ENCODE results near the gene HBEGF.
A peak's percentile ranks its signal among the peaks of the same experiment; 100 is the strongest.
"Not testable (repeated sequence)": the region's sequence is repeated elsewhere in the genome, so short reads cannot be mapped to it uniquely, and the experiment has no call there.

Gene HBEGF

DNA sequence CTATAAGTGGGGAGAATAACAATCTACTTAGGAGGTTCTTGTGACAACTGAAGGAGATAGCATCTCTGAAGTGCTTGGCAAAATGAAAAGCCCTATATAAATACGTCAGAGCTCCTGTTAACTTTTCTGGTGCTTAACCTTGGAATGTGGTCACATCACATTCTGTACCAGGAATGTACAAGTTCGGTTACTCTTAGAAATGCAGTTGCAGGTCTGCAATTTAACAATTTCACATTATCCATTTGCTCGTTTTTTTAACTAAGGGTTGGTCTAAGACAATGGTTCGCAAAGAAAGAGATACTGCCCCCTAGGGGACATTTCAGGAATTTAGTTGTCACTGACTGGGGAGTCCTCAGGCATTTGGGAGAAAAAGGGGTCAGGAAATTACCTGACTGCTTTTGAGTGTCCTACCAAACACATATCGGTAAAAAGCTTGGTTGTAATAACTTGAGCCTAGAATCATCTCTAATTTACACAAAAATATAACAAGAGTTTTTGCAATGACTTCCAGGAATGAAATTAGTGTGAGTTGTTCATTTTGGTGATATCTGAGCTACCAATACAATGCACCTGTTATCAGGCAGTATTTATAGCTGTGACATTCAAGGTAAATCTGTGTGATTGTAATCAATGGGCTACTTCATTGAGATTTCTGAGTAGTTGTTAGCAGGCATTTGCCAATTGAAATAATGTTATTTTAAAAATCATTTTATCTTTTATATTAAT is 5.4 kb upstream of the HBEGF start:
- H3K4me1 Mint-ChIP-seq, result peaks cover 26% of the 10 kb centered on the region

GRCh38 chr5:140349244-140349643 is 2.8 kb upstream of the HBEGF start:
- Mint-ChIP-seq H3K27ac (no peak overlapping the region), H3K27me3 (no peaks in the 10 kb centered on the region), H3K9me3 (no peaks in the 10 kb centered on the region), H3K4me3 (no peak overlapping the region), H3K4me1 (peaks cover 30% of the 10 kb centered on the region), H3K36me3 (no peaks in the 10 kb centered on the region)
- ATAC-seq (ENCODE audit: low read depth), result no peak
- DNase-seq (ENCODE audit: low spot score in 2 of 2), result no peak

More for the DNA sequence above, 5.4 kb upstream of the HBEGF start:
- ATAC-seq (ENCODE audit: low read depth) (peak; percentile 80), DNase-seq (ENCODE audit: low spot score in 2 of 2) (peak; percentile 74 to 79)
- Mint-ChIP-seq H3K36me3 (no peaks in the 10 kb centered on the region), H3K27ac (no peak overlapping the region), H3K4me3 (no peak overlapping the region), H3K27me3 (no peaks in the 10 kb centered on the region), H3K9me3 (no peaks in the 10 kb centered on the region)

GRCh38 chr5:140348104-140348503 is 1.7 kb upstream of the HBEGF start:
- Mint-ChIP-seq H3K36me3 (no peaks in the 10 kb centered on the region), H3K9me3 (no peaks in the 10 kb centered on the region), H3K4me1 (peaks cover 36% of the 10 kb centered on the region), H3K4me3 (peak overlapping the region; percentile 64), H3K27ac (peak overlapping the region; percentile 59), H3K27me3 (no peaks in the 10 kb centered on the region)
- DNase-seq (ENCODE audit: low spot score in 2 of 2), result no peak
- peak; percentile 15 for ATAC-seq (ENCODE audit: low read depth)

GRCh38 chr5:140347360-140347759 is 957 bp upstream of the HBEGF start:
- no peak for DNase-seq (ENCODE audit: low spot score in 2 of 2)
- Mint-ChIP-seq H3K27ac (no peak overlapping the region), H3K36me3 (no peaks in the 10 kb centered on the region), H3K27me3 (no peaks in the 10 kb centered on the region), H3K4me1 (peaks cover 43% of the 10 kb centered on the region), H3K4me3 (peak overlapping the region; percentile 74), H3K9me3 (no peaks in the 10 kb centered on the region)
- ATAC-seq (ENCODE audit: low read depth), result no peak

GRCh38 chr5:140345919-140346347 is 470 bp downstream of the HBEGF start:
- DNase-seq (ENCODE audit: low spot score in 2 of 2) (no peak), ATAC-seq (ENCODE audit: low read depth) (no peak)
- H3K36me3 Mint-ChIP-seq, result no peaks in the 10 kb centered on the region
- peaks cover 46% of the 10 kb centered on the region for H3K4me1 Mint-ChIP-seq
- H3K27me3 Mint-ChIP-seq, result no peaks in the 10 kb centered on the region
- H3K9me3 Mint-ChIP-seq, result no peaks in the 10 kb centered on the region
- H3K4me3 Mint-ChIP-seq, result peak overlapping the region; percentile 80
- no peak overlapping the region for H3K27ac Mint-ChIP-seq

DNA sequence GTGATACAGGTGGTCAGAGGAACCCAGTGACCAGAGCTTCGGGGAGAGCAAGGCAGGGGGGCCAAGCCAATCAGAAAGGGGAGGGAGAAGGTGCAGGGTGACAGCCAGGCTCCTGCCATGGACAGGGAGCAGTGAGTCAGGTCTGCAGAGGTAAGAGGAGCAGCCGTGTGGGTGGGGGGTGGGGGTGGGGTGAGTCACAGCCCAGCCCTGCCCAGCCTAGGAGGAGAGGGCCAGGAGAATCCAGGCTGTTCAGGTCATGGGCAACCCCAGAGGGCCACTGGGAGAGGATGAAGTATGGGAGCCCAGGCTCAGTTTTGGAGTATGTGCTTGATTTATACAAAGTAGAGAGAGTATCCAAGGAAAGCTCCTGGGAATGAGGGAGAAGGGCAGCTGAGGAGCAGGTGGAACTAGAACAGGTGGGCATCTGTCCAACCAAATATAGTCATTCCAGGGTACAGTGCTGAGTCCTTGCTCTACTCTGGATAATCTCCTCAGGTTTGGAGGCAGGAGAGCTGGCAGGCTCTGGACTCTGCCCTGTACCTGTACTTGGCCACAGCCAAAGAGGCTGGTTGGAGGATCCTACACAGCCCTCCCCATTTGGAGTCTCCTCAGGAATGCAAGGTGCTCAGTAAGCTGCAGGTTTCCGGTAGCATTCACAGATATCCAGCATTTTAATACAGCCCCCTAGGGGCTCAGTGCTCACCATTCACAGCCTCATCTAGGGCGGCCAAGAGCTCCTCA is 1.6 kb downstream of the HBEGF start:
- Mint-ChIP-seq H3K4me3 (no peak overlapping the region), H3K36me3 (no peaks in the 10 kb centered on the region), H3K27me3 (no peaks in the 10 kb centered on the region), H3K9me3 (no peaks in the 10 kb centered on the region), H3K27ac (peak overlapping the region; percentile 75), H3K4me1 (peaks cover 50% of the 10 kb centered on the region)
- no peak for DNase-seq (ENCODE audit: low spot score in 2 of 2)
- no peak for ATAC-seq (ENCODE audit: low read depth)

DNA sequence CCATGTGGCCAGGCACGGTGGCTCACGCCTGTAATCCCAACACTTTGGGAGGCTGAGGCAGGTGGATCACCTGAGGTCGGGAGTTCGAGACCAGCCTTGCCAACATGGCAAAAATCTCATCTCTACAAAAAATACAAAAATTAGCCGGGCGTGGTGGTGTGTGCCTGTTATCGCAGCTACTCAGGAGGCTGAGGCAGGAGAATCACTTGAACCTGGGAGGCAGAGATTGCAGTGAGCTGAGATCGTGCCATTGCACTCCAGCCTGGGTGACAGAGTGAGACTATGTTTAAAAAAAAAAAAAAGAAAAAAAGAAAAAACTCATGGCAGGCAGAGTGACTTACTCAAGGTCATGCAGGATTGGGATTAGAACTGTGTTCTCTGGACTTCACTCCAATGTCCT is 2.6 kb downstream of the HBEGF start:
- Mint-ChIP-seq H3K27ac (peak overlapping the region; percentile 75), H3K4me1 (peaks cover 43% of the 10 kb centered on the region)
- DNase-seq (ENCODE audit: low spot score in 2 of 2); ATAC-seq (ENCODE audit: low read depth); H3K9me3 Mint-ChIP-seq; H3K4me3 Mint-ChIP-seq; H3K36me3 Mint-ChIP-seq; H3K27me3 Mint-ChIP-seq: not testable (repeated sequence)

DNA sequence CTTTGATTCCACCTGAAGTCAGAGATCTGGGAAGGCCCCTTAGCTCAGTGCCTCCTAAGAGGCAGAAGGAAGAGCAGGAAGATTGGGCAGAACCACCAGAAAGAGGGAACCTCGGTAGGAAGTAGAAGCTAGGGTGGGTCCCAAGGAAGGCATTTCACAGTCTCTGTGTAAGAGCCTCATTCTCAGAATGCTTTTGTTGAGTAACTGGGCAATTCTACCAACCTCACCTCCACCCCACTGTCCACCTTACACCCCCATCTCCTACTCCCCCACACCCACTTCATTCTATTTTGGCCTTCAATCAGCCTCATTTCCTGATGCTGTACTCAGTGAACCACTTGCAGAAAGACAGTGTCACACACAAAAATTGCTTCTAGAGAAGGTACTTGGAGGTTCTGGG is 3.5 kb downstream of the HBEGF start:
- Mint-ChIP-seq H3K4me3 (no peak overlapping the region), H3K27me3 (no peaks in the 10 kb centered on the region), H3K4me1 (peaks cover 35% of the 10 kb centered on the region), H3K27ac (peak overlapping the region; percentile 59), H3K36me3 (no peaks in the 10 kb centered on the region), H3K9me3 (no peaks in the 10 kb centered on the region)
- DNase-seq (ENCODE audit: low spot score in 2 of 2) (no peak), ATAC-seq (ENCODE audit: low read depth) (no peak)

DNA sequence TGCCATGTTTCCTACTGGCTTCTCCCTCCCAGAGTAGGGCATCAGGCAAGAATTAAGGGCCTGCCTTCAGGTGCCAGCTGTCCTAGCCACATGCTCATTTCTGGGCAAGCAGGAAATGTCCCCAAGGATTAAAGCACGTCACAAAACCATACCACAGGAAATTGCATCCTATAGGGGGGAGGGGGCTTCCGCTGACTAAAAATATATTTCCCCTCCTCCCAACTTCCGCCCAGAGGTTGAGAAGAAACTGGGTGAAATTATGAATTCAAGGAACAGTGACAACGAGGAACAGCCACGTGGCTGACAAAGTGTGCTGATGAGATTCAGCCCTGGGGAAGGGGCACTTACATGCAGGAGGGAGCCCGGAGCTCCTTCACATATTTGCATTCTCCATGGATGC is 4.1 kb downstream of the HBEGF start:
- ATAC-seq (ENCODE audit: low read depth) (peak; percentile 23), DNase-seq (ENCODE audit: low spot score in 2 of 2) (no peak)
- no peaks in the 10 kb centered on the region for H3K36me3 Mint-ChIP-seq
- H3K27ac Mint-ChIP-seq, result peak overlapping the region; percentile 59
- no peaks in the 10 kb centered on the region for H3K27me3 Mint-ChIP-seq
- H3K4me3 Mint-ChIP-seq, result no peak overlapping the region
- no peaks in the 10 kb centered on the region for H3K9me3 Mint-ChIP-seq
- peaks cover 29% of the 10 kb centered on the region for H3K4me1 Mint-ChIP-seq

DNA sequence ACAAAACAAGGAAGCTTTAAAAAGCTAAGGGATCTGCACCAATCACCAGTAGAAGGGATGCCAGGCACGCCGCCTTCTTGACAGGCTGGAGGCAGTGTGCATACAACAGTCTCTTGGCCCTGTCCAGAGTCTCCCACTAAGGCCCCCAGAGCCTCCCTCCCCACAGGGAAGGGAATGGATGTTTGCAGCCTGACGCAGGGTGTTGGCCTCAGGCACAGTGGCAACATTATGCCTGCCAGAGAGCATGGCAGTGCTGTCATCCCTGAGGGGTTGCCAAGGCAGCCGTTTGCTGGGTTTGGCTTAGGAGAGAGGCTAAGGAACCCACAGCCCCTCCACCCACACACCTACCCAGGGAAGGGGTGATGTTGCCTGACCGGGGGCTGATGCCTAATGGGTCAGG is 4.8 kb downstream of the HBEGF start:
- no peaks in the 10 kb centered on the region for H3K27me3 Mint-ChIP-seq
- no peak overlapping the region for H3K27ac Mint-ChIP-seq
- ATAC-seq (ENCODE audit: low read depth) (no peak), DNase-seq (ENCODE audit: low spot score in 2 of 2) (no peak)
- H3K36me3 Mint-ChIP-seq, result no peaks in the 10 kb centered on the region
- peaks cover 27% of the 10 kb centered on the region for H3K4me1 Mint-ChIP-seq
- no peaks in the 10 kb centered on the region for H3K9me3 Mint-ChIP-seq
- H3K4me3 Mint-ChIP-seq, result no peak overlapping the region

- ATAC-seq (ENCODE audit: low read depth) (no peak), DNase-seq (ENCODE audit: low spot score in 2 of 2) (no peak)
- H3K36me3 Mint-ChIP-seq, result no peaks in the 10 kb centered on the region
- no peak overlapping the region for H3K4me3 Mint-ChIP-seq
- no peak overlapping the region for H3K27ac Mint-ChIP-seq
- H3K27me3 Mint-ChIP-seq, result no peaks in the 10 kb centered on the region
- no peaks in the 10 kb centered on the region for H3K9me3 Mint-ChIP-seq
- peaks cover 27% of the 10 kb centered on the region for H3K4me1 Mint-ChIP-seq
These were observed 5.7 kb downstream of the HBEGF start for GRCh38 chr5:140340605-140341121.

- Mint-ChIP-seq H3K4me1 (peaks cover 25% of the 10 kb centered on the region), H3K27me3 (no peaks in the 10 kb centered on the region), H3K4me3 (no peak overlapping the region), H3K9me3 (no peaks in the 10 kb centered on the region), H3K27ac (no peak overlapping the region), H3K36me3 (no peaks in the 10 kb centered on the region)
- DNase-seq (ENCODE audit: low spot score in 2 of 2) (no peak), ATAC-seq (ENCODE audit: low read depth) (no peak)
These were observed 6.8 kb downstream of the HBEGF start for GRCh38 chr5:140339636-140340035.

DNA sequence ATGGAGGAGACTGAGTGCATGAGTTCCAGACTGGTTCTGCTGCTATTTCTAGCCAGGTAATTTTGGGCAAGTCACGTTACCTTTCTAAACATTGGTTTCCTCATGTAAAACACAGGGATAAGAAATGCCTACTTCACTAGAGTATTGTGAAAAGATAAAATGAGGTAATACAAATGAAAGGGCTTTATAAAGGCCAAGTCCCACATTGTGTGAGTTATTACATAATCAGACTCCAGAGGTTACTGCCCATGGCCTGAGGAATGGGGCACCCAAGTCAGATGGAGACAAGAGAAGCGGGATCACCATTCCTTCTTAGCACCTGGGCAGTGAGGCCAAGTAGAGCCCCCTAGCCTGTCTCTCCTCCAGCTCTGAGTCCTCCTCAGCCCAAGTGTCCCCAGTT is 7.5 kb downstream of the HBEGF start:
- Mint-ChIP-seq H3K9me3 (no peaks in the 10 kb centered on the region), H3K4me3 (no peak overlapping the region), H3K27me3 (no peaks in the 10 kb centered on the region), H3K36me3 (no peaks in the 10 kb centered on the region), H3K4me1 (peaks cover 21% of the 10 kb centered on the region), H3K27ac (no peak overlapping the region)
- DNase-seq (ENCODE audit: low spot score in 2 of 2), result no peak
- no peak for ATAC-seq (ENCODE audit: low read depth)

- Mint-ChIP-seq H3K4me3 (no peak overlapping the region), H3K27me3 (no peaks in the 10 kb centered on the region), H3K36me3 (no peaks in the 10 kb centered on the region), H3K4me1 (peaks cover 20% of the 10 kb centered on the region), H3K27ac (no peak overlapping the region), H3K9me3 (no peaks in the 10 kb centered on the region)
- no peak for DNase-seq (ENCODE audit: low spot score in 2 of 2)
- no peak for ATAC-seq (ENCODE audit: low read depth)
These were observed 8.1 kb downstream of the HBEGF start for GRCh38 chr5:140338336-140338735.
